Activated CD4-positive, alpha-beta T cell treated with anti-CD3 and anti-CD28 coated beads for 36 hours (primary cell): ENCODE results near the gene POT1. TPM values are rescaled to one million over a fixed set of nuclear protein-coding genes. Genes with fewer than 3 reads are reported as not detected.
A peak's percentile ranks its signal among the peaks of the same experiment; 100 is the strongest.
"Not testable (repeated sequence)": the region's sequence is repeated elsewhere in the genome, so short reads cannot be mapped to it uniquely, and the experiment has no call there.

Experiments
- ATAC-seq: fragments of 200-7000 bp; cut with Tn5 transposase; one replicate; pipeline ENCODE4 v1.10.0; 2021; ENCODE audit warnings: mild to moderate bottlenecking, moderate library complexity
- CTCF ChIA-PET: fragments of 350-600 bp; sonication (Branson Sonifier 250); formaldehyde crosslinking; loops from one replicate; lab custom pipeline; 2021; ENCODE audit warnings: antibody characterized with exemption; lab: Charles Lee
- POLR2A ChIA-PET: fragments of 350-600 bp; sonication (Branson Sonifier 250); formaldehyde crosslinking; loops from one replicate; lab custom pipeline; 2021; ENCODE audit warnings: antibody characterized with exemption, inconsistent platforms; lab: Charles Lee
- DNase-seq: peaks from one replicate; pipeline ENCODE4 v3.0.0-alpha.2; 2020
- H3K27ac Mint-ChIP-seq: one replicate; pipeline ENCODE4 v1.8.0; 2021; ENCODE audit warnings: mixed read lengths
- H3K27me3 Mint-ChIP-seq: one replicate; pipeline ENCODE4 v1.8.0; 2021; ENCODE audit warnings: mixed read lengths
- H3K36me3 Mint-ChIP-seq: one replicate; pipeline ENCODE4 v1.8.0; 2021; ENCODE audit warnings: low read depth, mixed read lengths
- H3K4me1 Mint-ChIP-seq: one replicate; pipeline ENCODE4 v1.8.0; 2021; ENCODE audit warnings: mixed read lengths
- H3K4me3 Mint-ChIP-seq: one replicate; pipeline ENCODE4 v1.8.0; 2021; ENCODE audit warnings: mild to moderate bottlenecking, moderate library complexity, mixed read lengths
- H3K9me3 Mint-ChIP-seq: one replicate; pipeline ENCODE4 v1.8.0; 2021; ENCODE audit warnings: low read depth, mixed read lengths
- intact Hi-C, 2 experiments: fragments of 100-400 bp; cut with DNase I in 1 of 2; cut with micrococcal nuclease in 1 of 2; formaldehyde crosslinking; loops; one replicate each; pipeline versions ENCODE4 v1.14.2 to v1.15.1; 2022 to 2024; cut with DNase I, micrococcal nuclease
- total RNA-seq, 2 experiments: library from RNA; stranded (reverse); gene quantifications; one replicate each; pipeline ENCODE4 v1.2.3, GENCODE V29; 2021

POT1 gene
- total RNA-seq, result 10 to 100 TPM; 33.9 to 51.3 TPM

- CTCF ChIA-PET, result interaction anchor here (0.6 to 1.0 kb wide), 2 partner anchors 9 to 38 kb away, joined by 3 to 4 read pairs; no protein-coding TSS in a partner anchor
- Mint-ChIP-seq H3K36me3 (peaks cover 30% of the 10 kb centered on the region), H3K9me3 (no peaks in the 10 kb centered on the region), H3K4me1 (peaks cover 37% of the 10 kb centered on the region), H3K27me3 (no peaks in the 10 kb centered on the region), H3K4me3 (peak within 1 kb of the TSS; percentile 100), H3K27ac (peak within 1 kb of the TSS; percentile 99)
- intact Hi-C loops, result loop anchor here (2.0 to 10.0 kb wide), 3 partner anchors 1181 to 1395 kb away; partner anchors contain the start of genes IQUB (in 2 of the 2), NDUFA5 (in 2 of the 2) and WASL (in 1 of the 2)
- POLR2A ChIA-PET, result interaction anchor here (0.5 to 1.0 kb wide), 2 partner anchors 9 to 96 kb away, joined by 4 to 5 read pairs; no protein-coding TSS in a partner anchor
- peak; percentile 98 for DNase-seq
- peak; percentile 100 for ATAC-seq
Observed at GRCh38 chr7:124929467-124930172, at the start of gene POT1. POT1 (minus strand) TSS chr7:124929825; CDS start chr7:124897173, 32,652 bp downstream.

- peaks cover 15% of the 10 kb centered on the region for H3K9me3 Mint-ChIP-seq
- H3K4me3 Mint-ChIP-seq, ATAC-seq, DNase-seq, H3K27me3 Mint-ChIP-seq, POLR2A ChIA-PET, H3K4me1 Mint-ChIP-seq, CTCF ChIA-PET, H3K36me3 Mint-ChIP-seq, intact Hi-C loops, H3K27ac Mint-ChIP-seq: not testable (repeated sequence)
Observed at GRCh38 chr7:124975131-124975530, 45.5 kb upstream of the POT1 start.

- H3K27ac Mint-ChIP-seq, result no peak overlapping the region
- H3K4me3 Mint-ChIP-seq, result no peak overlapping the region
- DNase-seq (no peak), ATAC-seq (no peak)
- POLR2A ChIA-PET, result no interaction called here
- H3K27me3 Mint-ChIP-seq, result peaks cover 2% of the 10 kb centered on the region
- CTCF ChIA-PET, result no interaction called here
- no peaks in the 10 kb centered on the region for H3K4me1 Mint-ChIP-seq
- intact Hi-C loops, result no loop called here
- no peaks in the 10 kb centered on the region for H3K36me3 Mint-ChIP-seq
- H3K9me3 Mint-ChIP-seq, result no peaks in the 10 kb centered on the region
Observed at GRCh38 chr7:124965553-124965952, 35.9 kb upstream of the POT1 start.

GRCh38 chr7:124959676-124960075, 30.1 kb upstream of the POT1 start:
- H3K4me3 Mint-ChIP-seq, result no peak overlapping the region
- POLR2A ChIA-PET, result no interaction called here
- DNase-seq, result no peak
- peaks cover 2% of the 10 kb centered on the region for H3K27me3 Mint-ChIP-seq
- intact Hi-C loops, result no loop called here
- CTCF ChIA-PET, result interaction anchor here (0.6 kb wide), 1 partner anchor 73 kb away, joined by 3 read pairs; no protein-coding TSS in a partner anchor
- no peak for ATAC-seq
- H3K9me3 Mint-ChIP-seq, result peaks cover 11% of the 10 kb centered on the region
- H3K36me3 Mint-ChIP-seq, result peaks cover 4% of the 10 kb centered on the region
- no peaks in the 10 kb centered on the region for H3K4me1 Mint-ChIP-seq
- no peak overlapping the region for H3K27ac Mint-ChIP-seq

GRCh38 chr7:124957952-124958351, 28.3 kb upstream of the POT1 start:
- POLR2A ChIA-PET, H3K27ac Mint-ChIP-seq, H3K4me3 Mint-ChIP-seq, intact Hi-C loops, ATAC-seq, H3K36me3 Mint-ChIP-seq, H3K4me1 Mint-ChIP-seq, H3K27me3 Mint-ChIP-seq, CTCF ChIA-PET, DNase-seq: not testable (repeated sequence)
- H3K9me3 Mint-ChIP-seq, result peaks cover 11% of the 10 kb centered on the region

- Mint-ChIP-seq H3K4me1 (no peaks in the 10 kb centered on the region), H3K36me3 (peaks cover 4% of the 10 kb centered on the region), H3K9me3 (peaks cover 11% of the 10 kb centered on the region), H3K27me3 (no peaks in the 10 kb centered on the region), H3K27ac (no peak overlapping the region), H3K4me3 (no peak overlapping the region)
- ATAC-seq (no peak), DNase-seq (no peak)
- intact Hi-C loops, result no loop called here
- ChIA-PET POLR2A (no interaction called here), CTCF (no interaction called here)
Observed at GRCh38 chr7:124956160-124956559, 26.5 kb upstream of the POT1 start.

GRCh38 chr7:124954790-124955189, 25.2 kb upstream of the POT1 start:
- Mint-ChIP-seq H3K4me3 (no peak overlapping the region), H3K4me1 (no peaks in the 10 kb centered on the region), H3K9me3 (peaks cover 11% of the 10 kb centered on the region), H3K36me3 (peaks cover 4% of the 10 kb centered on the region), H3K27me3 (no peaks in the 10 kb centered on the region), H3K27ac (no peak overlapping the region)
- ChIA-PET CTCF (no interaction called here), POLR2A (no interaction called here)
- intact Hi-C loops, result no loop called here
- DNase-seq (no peak), ATAC-seq (no peak)

GRCh38 chr7:124945680-124946079, 16.1 kb upstream of the POT1 start:
- H3K27me3 Mint-ChIP-seq, result peaks cover 8% of the 10 kb centered on the region
- DNase-seq (no peak), ATAC-seq (no peak)
- H3K4me3 Mint-ChIP-seq, result no peak overlapping the region
- intact Hi-C loops, result no loop called here
- H3K27ac Mint-ChIP-seq, result no peak overlapping the region
- ChIA-PET POLR2A (interaction anchor here (0.7 kb wide), 1 partner anchor 1061 kb away, joined by 3 read pairs; no protein-coding TSS in a partner anchor), CTCF (interaction anchor here (0.6 kb wide), 1 partner anchor 67 kb away, joined by 3 read pairs; no protein-coding TSS in a partner anchor)
- peaks cover 11% of the 10 kb centered on the region for H3K9me3 Mint-ChIP-seq
- H3K36me3 Mint-ChIP-seq, result peaks cover 6% of the 10 kb centered on the region
- peaks cover 3% of the 10 kb centered on the region for H3K4me1 Mint-ChIP-seq

- H3K9me3 Mint-ChIP-seq, result peaks cover 11% of the 10 kb centered on the region
- no peak overlapping the region for H3K4me3 Mint-ChIP-seq
- H3K27ac Mint-ChIP-seq, result no peak overlapping the region
- H3K27me3 Mint-ChIP-seq, result peaks cover 8% of the 10 kb centered on the region
- CTCF ChIA-PET, result no interaction called here
- intact Hi-C loops, result no loop called here
- DNase-seq (no peak), ATAC-seq (no peak)
- POLR2A ChIA-PET, result no interaction called here
- H3K4me1 Mint-ChIP-seq, result peaks cover 3% of the 10 kb centered on the region
- peaks cover 6% of the 10 kb centered on the region for H3K36me3 Mint-ChIP-seq
Observed at GRCh38 chr7:124943472-124943871, 13.8 kb upstream of the POT1 start.

- POLR2A ChIA-PET, result no interaction called here
- Mint-ChIP-seq H3K4me1 (peaks cover 3% of the 10 kb centered on the region), H3K4me3 (no peak overlapping the region), H3K36me3 (peaks cover 6% of the 10 kb centered on the region), H3K27ac (no peak overlapping the region), H3K27me3 (peaks cover 8% of the 10 kb centered on the region), H3K9me3 (peaks cover 11% of the 10 kb centered on the region)
- no peak for DNase-seq
- CTCF ChIA-PET, result no interaction called here
- no peak for ATAC-seq
- intact Hi-C loops, result no loop called here
Observed at GRCh38 chr7:124942399-124942798, 12.8 kb upstream of the POT1 start.

GRCh38 chr7:124940306-124940705, 10.7 kb upstream of the POT1 start:
- peaks cover 4% of the 10 kb centered on the region for H3K36me3 Mint-ChIP-seq
- POLR2A ChIA-PET, result no interaction called here
- ATAC-seq, result no peak
- no peak overlapping the region for H3K27ac Mint-ChIP-seq
- DNase-seq, result no peak
- H3K9me3 Mint-ChIP-seq, result no peaks in the 10 kb centered on the region
- H3K27me3 Mint-ChIP-seq, result no peaks in the 10 kb centered on the region
- CTCF ChIA-PET, result no interaction called here
- H3K4me1 Mint-ChIP-seq, result peaks cover 3% of the 10 kb centered on the region
- intact Hi-C loops, result no loop called here
- no peak overlapping the region for H3K4me3 Mint-ChIP-seq

- ATAC-seq, result no peak
- no peaks in the 10 kb centered on the region for H3K9me3 Mint-ChIP-seq
- ChIA-PET CTCF (interaction anchor here (0.6 to 1.4 kb wide), 2 partner anchors 8 to 1056 kb away, joined by 3 to 4 read pairs; partner anchors contain the start of gene POT1), POLR2A (no interaction called here)
- no peaks in the 10 kb centered on the region for H3K27me3 Mint-ChIP-seq
- peaks cover 3% of the 10 kb centered on the region for H3K4me1 Mint-ChIP-seq
- no peak overlapping the region for H3K4me3 Mint-ChIP-seq
- no peak overlapping the region for H3K27ac Mint-ChIP-seq
- no peak for DNase-seq
- H3K36me3 Mint-ChIP-seq, result peaks cover 4% of the 10 kb centered on the region
- intact Hi-C loops, result loop anchor here in 1 of 2 experiments (10.0 kb wide), 1 partner anchor 1403 kb away; the partner anchor contains the start of gene IQUB
Observed at GRCh38 chr7:124938128-124938527, 8.5 kb upstream of the POT1 start.
